Fibroblast of lung (primary cell): Measurements from ENCODE around the gene NOL7.

Experiments used
- EZH2 ChIP-seq: IDR thresholded peaks from 2 replicates; pipeline ENCODE4 v1.5.1; 2012; ENCODE audit warnings: low read length, control low read depth, mild to moderate bottlenecking; ENCODE audit errors: missing control alignments
- TF ChIP-seq, protein P1 (sequence below), 2 donors: IDR thresholded peaks in 1 of 2; conservative IDR thresholded peaks in 1 of 2; 1 replicate in 1 of 2; 2 replicates in 1 of 2; pipeline ENCODE4 v1.5.1; 2011 to 2012; ENCODE audit warnings: low read length in 2 of 2, control low read depth in 1 of 2, inconsistent platforms in 1 of 2, low read depth in 1 of 2, mild to moderate bottlenecking in 1 of 2

DNA sequence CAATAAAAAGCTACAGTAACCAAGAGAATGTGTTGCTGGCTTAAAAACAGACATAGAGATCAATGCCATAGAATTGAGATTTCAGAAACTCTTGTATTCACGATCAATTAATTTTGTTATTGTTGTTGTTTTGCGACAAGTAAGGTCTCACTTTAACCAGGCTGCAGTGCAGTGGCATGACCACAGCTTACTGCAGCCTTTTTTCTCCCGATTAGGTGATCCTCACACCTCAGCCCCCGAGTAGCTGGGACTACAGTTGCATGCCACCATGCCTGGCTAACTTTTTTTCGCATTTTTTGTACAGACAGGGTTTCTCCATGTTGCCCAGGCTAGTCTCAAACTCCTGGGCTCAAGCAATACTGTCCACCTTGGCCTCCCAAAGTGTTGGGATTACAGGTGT is 54.3 kb downstream of the NOL7 start:
- TF ChIP-seq EZH2 = no peak
- TF ChIP-seq, protein P1, sequence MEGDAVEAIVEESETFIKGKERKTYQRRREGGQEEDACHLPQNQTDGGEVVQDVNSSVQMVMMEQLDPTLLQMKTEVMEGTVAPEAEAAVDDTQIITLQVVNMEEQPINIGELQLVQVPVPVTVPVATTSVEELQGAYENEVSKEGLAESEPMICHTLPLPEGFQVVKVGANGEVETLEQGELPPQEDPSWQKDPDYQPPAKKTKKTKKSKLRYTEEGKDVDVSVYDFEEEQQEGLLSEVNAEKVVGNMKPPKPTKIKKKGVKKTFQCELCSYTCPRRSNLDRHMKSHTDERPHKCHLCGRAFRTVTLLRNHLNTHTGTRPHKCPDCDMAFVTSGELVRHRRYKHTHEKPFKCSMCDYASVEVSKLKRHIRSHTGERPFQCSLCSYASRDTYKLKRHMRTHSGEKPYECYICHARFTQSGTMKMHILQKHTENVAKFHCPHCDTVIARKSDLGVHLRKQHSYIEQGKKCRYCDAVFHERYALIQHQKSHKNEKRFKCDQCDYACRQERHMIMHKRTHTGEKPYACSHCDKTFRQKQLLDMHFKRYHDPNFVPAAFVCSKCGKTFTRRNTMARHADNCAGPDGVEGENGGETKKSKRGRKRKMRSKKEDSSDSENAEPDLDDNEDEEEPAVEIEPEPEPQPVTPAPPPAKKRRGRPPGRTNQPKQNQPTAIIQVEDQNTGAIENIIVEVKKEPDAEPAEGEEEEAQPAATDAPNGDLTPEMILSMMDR (conservative IDR thresholded peaks at IDR 0.05 in 1 of 2, IDR thresholded peaks at IDR 0.05 in 1 of 2; ENCODE audit: low read depth in 1 of 2, low read length in 2 of 2) = no peak
